Inferior parietal cortex (tissue), 1 donor: ENCODE results near the gene SYNPO2.
"Not testable (repeated sequence)": the region's sequence is repeated elsewhere in the genome, so short reads cannot be mapped to it uniquely, and the experiment has no call there.

Experiments
- DNase-seq: peaks from one replicate; pipeline ENCODE4 v3.0.0-alpha.2; 2016; ENCODE audit errors: extremely low spot score

Gene SYNPO2

GRCh38 chr4:119067125-119067524 is 178.5 kb downstream of the SYNPO2 start:
- not testable (repeated sequence) for DNase-seq

GRCh38 chr4:119067670-119068360 is 179.2 kb downstream of the SYNPO2 start:
- not testable (repeated sequence) for DNase-seq

- DNase-seq: no peak
Measured at GRCh38 chr4:119068529-119068962, 179.9 kb downstream of the SYNPO2 start.

- no peak for DNase-seq
Measured at GRCh38 chr4:119070301-119070700, 181.6 kb downstream of the SYNPO2 start.

GRCh38 chr4:119080721-119081541 is 192.3 kb downstream of the SYNPO2 start:
- DNase-seq: no peak

GRCh38 chr4:119081542-119081859 is 192.8 kb downstream of the SYNPO2 start:
- DNase-seq: no peak

- no peak for DNase-seq
Measured at GRCh38 chr4:119081943-119082342, 193.3 kb downstream of the SYNPO2 start.

GRCh38 chr4:119082661-119083060 is 194.0 kb downstream of the SYNPO2 start:
- no peak for DNase-seq

GRCh38 chr4:119084513-119084912 is 195.9 kb downstream of the SYNPO2 start:
- DNase-seq: no peak

- DNase-seq: no peak
Measured at GRCh38 chr4:119087121-119087520, 198.5 kb downstream of the SYNPO2 start.

- DNase-seq: no peak
Measured at GRCh38 chr4:119087656-119088055, 199.0 kb downstream of the SYNPO2 start.

- no peak for DNase-seq
Measured at GRCh38 chr4:119093042-119093827, 204.6 kb downstream of the SYNPO2 start.

GRCh38 chr4:119097282-119097900 is 208.7 kb downstream of the SYNPO2 start:
- DNase-seq: no peak

- no peak for DNase-seq
Measured at GRCh38 chr4:119098306-119098705, 209.7 kb downstream of the SYNPO2 start.

- DNase-seq: no peak
Measured at GRCh38 chr4:119099227-119099810, 210.7 kb downstream of the SYNPO2 start.

GRCh38 chr4:119100655-119101054 is 212.0 kb downstream of the SYNPO2 start:
- DNase-seq: no peak

GRCh38 chr4:119103263-119103662 is 214.6 kb downstream of the SYNPO2 start:
- no peak for DNase-seq

- no peak for DNase-seq
Measured at GRCh38 chr4:119104644-119105273, 216.1 kb downstream of the SYNPO2 start.

- DNase-seq: no peak
Measured at GRCh38 chr4:119105605-119106004, 217.0 kb downstream of the SYNPO2 start.

- DNase-seq: no peak
Measured at GRCh38 chr4:119106036-119107000, 217.7 kb downstream of the SYNPO2 start.
